ENCODE measurements around the gene RAET1L.
"Not testable (repeated sequence)": the region's sequence is repeated elsewhere in the genome, so short reads cannot be mapped to it uniquely, and the experiment has no call there.

The RAET1L gene

GRCh38 chr6:149995235-149995750, 30.0 kb downstream of the RAET1L start:
- H3K9me3 ChIP-seq (ENCODE audit: control insufficient read depth, low read length) = no peaks in the 10 kb centered on the region
- no peak overlapping the region for H3K4me3 ChIP-seq (ENCODE audit: insufficient read depth, low read depth, low read length, poor library complexity, severe bottlenecking)
- H3K27me3 ChIP-seq (replicated peaks; ENCODE audit: control insufficient read depth, insufficient read depth, low read length, poor library complexity, severe bottlenecking) = peaks cover 35% of the 10 kb centered on the region
- H3K27ac ChIP-seq (ENCODE audit: insufficient read depth, low read length, poor library complexity, severe bottlenecking) = no peak overlapping the region
- no peak for DNase-seq
- H3K36me3 ChIP-seq (ENCODE audit: control insufficient read depth, insufficient read depth, low read length) = no peaks in the 10 kb centered on the region
- peaks cover 17% of the 10 kb centered on the region for H3K4me1 ChIP-seq (ENCODE audit: control insufficient read depth, insufficient read depth, low read length, poor library complexity, severe bottlenecking)

- no peak for DNase-seq
- Histone ChIP-seq H3K4me1 (ENCODE audit: control insufficient read depth, insufficient read depth, low read length, poor library complexity, severe bottlenecking) (peaks cover 22% of the 10 kb centered on the region), H3K27me3 (replicated peaks; ENCODE audit: control insufficient read depth, insufficient read depth, low read length, poor library complexity, severe bottlenecking) (peaks cover 65% of the 10 kb centered on the region), H3K4me3 (ENCODE audit: insufficient read depth, low read depth, low read length, poor library complexity, severe bottlenecking) (no peak overlapping the region), H3K36me3 (ENCODE audit: control insufficient read depth, insufficient read depth, low read length) (no peaks in the 10 kb centered on the region), H3K27ac (ENCODE audit: insufficient read depth, low read length, poor library complexity, severe bottlenecking) (no peak overlapping the region), H3K9me3 (ENCODE audit: control insufficient read depth, low read length) (peaks cover 4% of the 10 kb centered on the region)
These were observed 33.5 kb downstream of the RAET1L start for GRCh38 chr6:149991838-149992237.

GRCh38 chr6:149991472-149991795, 33.9 kb downstream of the RAET1L start:
- Histone ChIP-seq H3K27me3 (replicated peaks; ENCODE audit: control insufficient read depth, insufficient read depth, low read length, poor library complexity, severe bottlenecking) (peaks cover 69% of the 10 kb centered on the region), H3K4me1 (ENCODE audit: control insufficient read depth, insufficient read depth, low read length, poor library complexity, severe bottlenecking) (peaks cover 22% of the 10 kb centered on the region)
- not testable (repeated sequence) for H3K9me3 ChIP-seq (ENCODE audit: control insufficient read depth, low read length); H3K36me3 ChIP-seq (ENCODE audit: control insufficient read depth, insufficient read depth, low read length); H3K27ac ChIP-seq (ENCODE audit: insufficient read depth, low read length, poor library complexity, severe bottlenecking); H3K4me3 ChIP-seq (ENCODE audit: insufficient read depth, low read depth, low read length, poor library complexity, severe bottlenecking); DNase-seq

GRCh38 chr6:149990661-149991471, 34.5 kb downstream of the RAET1L start:
- H3K27ac ChIP-seq (ENCODE audit: insufficient read depth, low read length, poor library complexity, severe bottlenecking) = no peak overlapping the region
- peak overlapping the region; percentile 55 for H3K4me3 ChIP-seq (ENCODE audit: insufficient read depth, low read depth, low read length, poor library complexity, severe bottlenecking)
- no peaks in the 10 kb centered on the region for H3K36me3 ChIP-seq (ENCODE audit: control insufficient read depth, insufficient read depth, low read length)
- peaks cover 4% of the 10 kb centered on the region for H3K9me3 ChIP-seq (ENCODE audit: control insufficient read depth, low read length)
- H3K4me1 ChIP-seq (ENCODE audit: control insufficient read depth, insufficient read depth, low read length, poor library complexity, severe bottlenecking) = peaks cover 22% of the 10 kb centered on the region
- peaks cover 73% of the 10 kb centered on the region for H3K27me3 ChIP-seq (replicated peaks; ENCODE audit: control insufficient read depth, insufficient read depth, low read length, poor library complexity, severe bottlenecking)
- DNase-seq = peak in 1 of 3 donors; percentile 12

- Histone ChIP-seq H3K4me3 (ENCODE audit: insufficient read depth, low read depth, low read length, poor library complexity, severe bottlenecking) (peak overlapping the region; percentile 55), H3K27ac (ENCODE audit: insufficient read depth, low read length, poor library complexity, severe bottlenecking) (no peak overlapping the region), H3K36me3 (ENCODE audit: control insufficient read depth, insufficient read depth, low read length) (no peaks in the 10 kb centered on the region)
These were observed 35.1 kb downstream of the RAET1L start for GRCh38 chr6:149990212-149990660.

GRCh38 chr6:149988550-149989346, 36.6 kb downstream of the RAET1L start:
- Histone ChIP-seq H3K27ac (ENCODE audit: insufficient read depth, low read length, poor library complexity, severe bottlenecking) (no peak overlapping the region), H3K4me1 (ENCODE audit: control insufficient read depth, insufficient read depth, low read length, poor library complexity, severe bottlenecking) (peaks cover 22% of the 10 kb centered on the region), H3K27me3 (replicated peaks; ENCODE audit: control insufficient read depth, insufficient read depth, low read length, poor library complexity, severe bottlenecking) (peaks cover 68% of the 10 kb centered on the region), H3K4me3 (ENCODE audit: insufficient read depth, low read depth, low read length, poor library complexity, severe bottlenecking) (no peak overlapping the region), H3K9me3 (ENCODE audit: control insufficient read depth, low read length) (peaks cover 4% of the 10 kb centered on the region), H3K36me3 (ENCODE audit: control insufficient read depth, insufficient read depth, low read length) (no peaks in the 10 kb centered on the region)
- no peak for DNase-seq

More at GRCh38 chr6:149990212-149990660, 35.1 kb downstream of the RAET1L start:
- Histone ChIP-seq H3K27me3 (replicated peaks; ENCODE audit: control insufficient read depth, insufficient read depth, low read length, poor library complexity, severe bottlenecking) (peaks cover 67% of the 10 kb centered on the region), H3K4me1 (ENCODE audit: control insufficient read depth, insufficient read depth, low read length, poor library complexity, severe bottlenecking) (peaks cover 22% of the 10 kb centered on the region), H3K9me3 (ENCODE audit: control insufficient read depth, low read length) (peaks cover 4% of the 10 kb centered on the region)
- no peak for DNase-seq

GRCh38 chr6:149987602-149988107, 37.7 kb downstream of the RAET1L start:
- Histone ChIP-seq H3K27me3 (replicated peaks; ENCODE audit: control insufficient read depth, insufficient read depth, low read length, poor library complexity, severe bottlenecking) (peaks cover 66% of the 10 kb centered on the region), H3K36me3 (ENCODE audit: control insufficient read depth, insufficient read depth, low read length) (no peaks in the 10 kb centered on the region), H3K4me3 (ENCODE audit: insufficient read depth, low read depth, low read length, poor library complexity, severe bottlenecking) (no peak overlapping the region), H3K27ac (ENCODE audit: insufficient read depth, low read length, poor library complexity, severe bottlenecking) (no peak overlapping the region), H3K4me1 (ENCODE audit: control insufficient read depth, insufficient read depth, low read length, poor library complexity, severe bottlenecking) (peaks cover 22% of the 10 kb centered on the region), H3K9me3 (ENCODE audit: control insufficient read depth, low read length) (peaks cover 4% of the 10 kb centered on the region)
- DNase-seq = no peak

- H3K27me3 ChIP-seq (replicated peaks; ENCODE audit: control insufficient read depth, insufficient read depth, low read length, poor library complexity, severe bottlenecking) = peaks cover 48% of the 10 kb centered on the region
These were observed 39.8 kb downstream of the RAET1L start for GRCh38 chr6:149985481-149985937.

GRCh38 chr6:149984773-149985172, 40.6 kb downstream of the RAET1L start:
- Histone ChIP-seq H3K27me3 (replicated peaks; ENCODE audit: control insufficient read depth, insufficient read depth, low read length, poor library complexity, severe bottlenecking) (peaks cover 44% of the 10 kb centered on the region), H3K9me3 (ENCODE audit: control insufficient read depth, low read length) (peaks cover 4% of the 10 kb centered on the region), H3K4me3 (ENCODE audit: insufficient read depth, low read depth, low read length, poor library complexity, severe bottlenecking) (no peak overlapping the region), H3K36me3 (ENCODE audit: control insufficient read depth, insufficient read depth, low read length) (no peaks in the 10 kb centered on the region), H3K27ac (ENCODE audit: insufficient read depth, low read length, poor library complexity, severe bottlenecking) (no peak overlapping the region), H3K4me1 (ENCODE audit: control insufficient read depth, insufficient read depth, low read length, poor library complexity, severe bottlenecking) (no peaks in the 10 kb centered on the region)
- DNase-seq = no peak

More at GRCh38 chr6:149985481-149985937, 39.8 kb downstream of the RAET1L start:
- H3K4me3 ChIP-seq (ENCODE audit: insufficient read depth, low read depth, low read length, poor library complexity, severe bottlenecking) = no peak overlapping the region
- no peak overlapping the region for H3K27ac ChIP-seq (ENCODE audit: insufficient read depth, low read length, poor library complexity, severe bottlenecking)
- peaks cover 4% of the 10 kb centered on the region for H3K9me3 ChIP-seq (ENCODE audit: control insufficient read depth, low read length)
- DNase-seq = no peak
- H3K36me3 ChIP-seq (ENCODE audit: control insufficient read depth, insufficient read depth, low read length) = no peaks in the 10 kb centered on the region
- peaks cover 7% of the 10 kb centered on the region for H3K4me1 ChIP-seq (ENCODE audit: control insufficient read depth, insufficient read depth, low read length, poor library complexity, severe bottlenecking)

All from effector memory CD4-positive, alpha-beta T cell (primary cell).